ENCODE data around the gene ZBED4. TPM values are rescaled to one million over a fixed set of nuclear protein-coding genes. Genes with fewer than 3 reads are reported as not detected.

ZBED4 gene
- total RNA-seq, 4 donors from 2014 or later = 11.9 to 19.4 (median 18.2) TPM

DNA sequence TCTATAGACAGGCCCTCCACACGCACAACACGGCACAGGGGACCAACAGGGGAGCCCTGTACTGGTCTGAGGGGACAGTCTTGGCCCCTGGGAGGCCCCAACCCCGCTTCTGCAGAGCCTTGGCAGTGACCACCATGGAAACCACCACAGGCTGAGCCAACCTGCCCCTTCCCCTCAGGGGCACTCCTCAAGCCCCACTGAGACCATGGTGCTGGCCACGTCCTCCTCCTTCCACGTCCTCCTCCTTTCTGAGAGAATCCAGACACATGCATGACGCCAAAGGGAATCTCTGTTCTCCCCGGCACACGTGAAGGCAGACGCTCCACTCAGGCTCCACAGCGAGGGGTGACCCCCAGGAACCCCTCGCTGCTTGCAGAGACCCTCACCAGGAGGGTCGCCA lies 28.7 kb upstream of the ZBED4 start:
- peak overlapping the region; percentile 91 for H3K4me3 ChIP-seq
- H3K4me1 ChIP-seq = peaks cover 57% of the 10 kb centered on the region
- TF ChIP-seq EP300 (IDR thresholded peaks at IDR 0.05) (no peak), POLR2A (IDR thresholded peaks at IDR 0.05) (no peak), POLR2AphosphoS5 (IDR thresholded peaks at IDR 0.05) (no peak)
- TF ChIP-seq, protein P1, sequence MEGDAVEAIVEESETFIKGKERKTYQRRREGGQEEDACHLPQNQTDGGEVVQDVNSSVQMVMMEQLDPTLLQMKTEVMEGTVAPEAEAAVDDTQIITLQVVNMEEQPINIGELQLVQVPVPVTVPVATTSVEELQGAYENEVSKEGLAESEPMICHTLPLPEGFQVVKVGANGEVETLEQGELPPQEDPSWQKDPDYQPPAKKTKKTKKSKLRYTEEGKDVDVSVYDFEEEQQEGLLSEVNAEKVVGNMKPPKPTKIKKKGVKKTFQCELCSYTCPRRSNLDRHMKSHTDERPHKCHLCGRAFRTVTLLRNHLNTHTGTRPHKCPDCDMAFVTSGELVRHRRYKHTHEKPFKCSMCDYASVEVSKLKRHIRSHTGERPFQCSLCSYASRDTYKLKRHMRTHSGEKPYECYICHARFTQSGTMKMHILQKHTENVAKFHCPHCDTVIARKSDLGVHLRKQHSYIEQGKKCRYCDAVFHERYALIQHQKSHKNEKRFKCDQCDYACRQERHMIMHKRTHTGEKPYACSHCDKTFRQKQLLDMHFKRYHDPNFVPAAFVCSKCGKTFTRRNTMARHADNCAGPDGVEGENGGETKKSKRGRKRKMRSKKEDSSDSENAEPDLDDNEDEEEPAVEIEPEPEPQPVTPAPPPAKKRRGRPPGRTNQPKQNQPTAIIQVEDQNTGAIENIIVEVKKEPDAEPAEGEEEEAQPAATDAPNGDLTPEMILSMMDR (IDR thresholded peaks at IDR 0.05) = no peak
- DNase-seq (ENCODE audit: low spot score in 2 of 2) = no peak
- H3K27ac ChIP-seq = no peak overlapping the region
- 84% methylated on average over 10 of the region's 12 CpGs for WGBS
- H3K27me3 ChIP-seq = no peaks in the 10 kb centered on the region
- H3K36me3 ChIP-seq = peaks cover 43% of the 10 kb centered on the region
- no peaks in the 10 kb centered on the region for H3K9me3 ChIP-seq

DNA sequence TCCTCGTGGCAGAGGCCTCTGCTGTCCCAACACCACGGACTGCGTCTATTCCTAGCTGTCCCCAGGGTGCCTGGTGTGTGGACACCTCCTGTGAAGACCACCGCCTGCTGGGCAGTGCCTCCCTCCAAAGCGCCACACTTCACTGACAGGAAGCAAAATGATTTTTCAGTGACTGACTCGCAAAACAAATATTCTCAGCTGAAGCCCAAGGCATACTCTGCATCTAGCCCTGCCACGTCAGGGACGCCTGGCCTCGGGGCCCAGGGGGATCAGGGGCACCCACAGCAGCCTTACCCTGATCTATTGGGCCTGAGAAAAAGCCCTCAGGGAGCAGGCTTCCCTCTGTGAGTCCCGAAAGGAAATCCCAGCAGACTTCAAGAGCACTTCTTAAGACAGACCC lies 28.2 kb upstream of the ZBED4 start:
- no peak for TF ChIP-seq POLR2A (IDR thresholded peaks at IDR 0.05)
- Histone ChIP-seq H3K27me3 (no peaks in the 10 kb centered on the region), H3K36me3 (peaks cover 39% of the 10 kb centered on the region), H3K9me3 (no peaks in the 10 kb centered on the region), H3K4me1 (peaks cover 57% of the 10 kb centered on the region), H3K27ac (no peak overlapping the region), H3K4me3 (peak overlapping the region; percentile 91)
- 67% methylated on average over 8 of the region's 10 CpGs for WGBS
- DNase-seq (ENCODE audit: low spot score in 2 of 2) = no peak

DNA sequence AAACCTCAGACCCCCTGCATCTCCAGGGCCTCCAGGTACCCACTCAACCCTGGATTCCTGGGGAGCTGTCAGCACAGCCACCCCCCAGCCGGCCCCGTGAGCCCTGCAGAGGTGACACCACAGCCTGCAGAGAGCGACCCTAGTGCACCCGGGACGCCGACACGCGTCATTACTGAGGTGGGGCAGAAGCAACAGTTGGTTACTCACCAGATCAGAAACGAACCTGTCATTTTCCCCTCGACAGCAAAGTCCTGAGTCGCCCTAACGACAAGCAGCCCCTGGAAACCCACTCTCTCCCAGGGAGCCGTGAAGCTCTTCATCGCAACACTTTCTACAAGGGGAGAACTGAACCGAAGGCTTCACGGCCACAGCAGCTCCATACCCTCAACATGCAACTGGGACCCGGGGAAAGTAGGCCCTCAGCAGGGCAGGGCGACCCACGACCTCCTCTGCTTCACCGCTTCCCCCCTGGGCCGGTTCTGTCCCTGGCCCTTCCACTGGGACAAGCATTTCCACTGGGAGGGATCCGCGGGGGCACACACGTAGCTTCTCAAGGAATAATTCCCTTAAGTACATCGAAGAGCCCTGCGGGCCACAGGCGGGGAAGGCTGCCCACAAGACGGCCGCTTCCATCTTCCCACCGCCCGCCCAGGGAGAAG lies 27.6 kb upstream of the ZBED4 start:
- no peak for TF ChIP-seq POLR2A (IDR thresholded peaks at IDR 0.05)
- TF ChIP-seq POLR2AphosphoS5 (IDR thresholded peaks at IDR 0.05) = no peak
- H3K27ac ChIP-seq = peak overlapping the region; percentile 96
- WGBS = 10% methylated on average over 16 of the region's 31 CpGs
- peaks cover 57% of the 10 kb centered on the region for H3K4me1 ChIP-seq
- no peak for DNase-seq (ENCODE audit: low spot score in 2 of 2)
- H3K4me3 ChIP-seq = peak overlapping the region; percentile 91
- H3K36me3 ChIP-seq = peaks cover 34% of the 10 kb centered on the region
- H3K9me3 ChIP-seq = no peaks in the 10 kb centered on the region
- no peaks in the 10 kb centered on the region for H3K27me3 ChIP-seq

DNA sequence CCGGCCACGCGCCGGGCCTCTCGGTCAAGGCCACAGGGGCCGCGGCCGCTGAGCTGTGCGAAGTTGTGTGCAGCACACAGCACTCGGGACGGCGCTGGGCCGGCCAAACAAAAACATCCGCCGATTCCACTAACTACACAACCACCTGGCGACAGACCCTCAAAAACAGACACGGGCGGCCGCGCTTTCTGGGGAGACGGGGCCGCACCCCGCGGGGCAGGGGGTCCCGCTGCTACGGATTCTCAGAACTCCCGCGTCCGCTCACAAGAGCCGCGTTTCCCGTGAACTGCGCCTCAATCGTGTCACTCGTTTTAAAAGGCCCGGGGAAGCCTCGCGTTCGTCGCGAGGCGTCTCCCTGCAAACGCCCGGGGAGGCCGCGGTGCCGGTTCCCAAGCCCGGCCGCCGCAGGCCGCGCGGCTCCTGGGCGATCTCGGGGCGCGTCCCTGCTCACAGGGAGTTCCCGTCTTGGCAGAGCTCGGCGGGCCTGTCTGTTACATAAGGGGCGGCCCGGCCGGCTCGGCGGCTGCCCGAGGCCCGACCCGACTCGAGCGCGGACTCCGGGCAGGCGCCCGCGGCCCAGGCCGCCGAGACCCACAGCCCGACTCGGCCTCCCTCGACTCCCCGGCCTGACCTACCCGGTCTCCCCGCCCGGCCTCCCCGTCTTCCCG lies 26.9 kb upstream of the ZBED4 start:
- WGBS = under 1% methylated on average over 30 of the region's 86 CpGs
- Histone ChIP-seq H3K4me3 (peak overlapping the region; percentile 91), H3K36me3 (peaks cover 29% of the 10 kb centered on the region), H3K27ac (peak overlapping the region; percentile 96), H3K4me1 (peaks cover 50% of the 10 kb centered on the region), H3K9me3 (no peaks in the 10 kb centered on the region), H3K27me3 (no peaks in the 10 kb centered on the region)
- DNase-seq (ENCODE audit: low spot score in 2 of 2) = no peak
- no peak for TF ChIP-seq POLR2A (IDR thresholded peaks at IDR 0.05)
- TF ChIP-seq EP300 (IDR thresholded peaks at IDR 0.05) = no peak
- TF ChIP-seq, protein P1 (IDR thresholded peaks at IDR 0.05) = no peak
- TF ChIP-seq POLR2AphosphoS5 (IDR thresholded peaks at IDR 0.05) = peak in 1 of 3 donors; percentile 54

DNA sequence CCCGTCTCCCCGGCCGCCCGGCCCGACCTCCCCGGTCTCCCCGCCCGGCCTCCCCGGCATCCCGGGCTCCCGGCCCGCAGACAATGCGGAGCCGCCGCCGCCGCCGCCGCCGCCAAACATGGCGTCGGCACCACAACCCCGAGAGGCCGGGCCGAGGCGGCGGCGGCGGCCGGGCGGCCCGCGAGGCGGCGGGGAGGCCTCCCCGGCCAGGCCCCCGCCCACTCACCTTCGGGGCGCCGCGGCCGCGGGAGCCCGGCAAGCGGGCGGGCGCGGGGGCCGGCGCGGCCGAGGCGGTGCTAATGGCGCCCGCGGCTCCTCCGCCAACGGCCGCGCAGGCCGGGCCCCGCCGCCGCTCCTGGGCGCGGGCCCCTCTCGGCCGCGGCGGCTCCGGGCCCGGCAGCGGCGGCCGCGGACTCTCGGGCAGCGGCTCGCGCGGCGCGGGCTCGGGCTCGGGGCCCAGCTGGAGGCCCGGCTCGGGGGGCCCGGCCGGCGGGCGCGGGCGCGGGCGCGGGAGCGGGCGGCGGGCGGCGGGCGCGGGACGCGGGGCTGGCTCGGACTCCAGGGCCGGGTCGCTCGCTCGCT lies 26.3 kb upstream of the ZBED4 start:
- Histone ChIP-seq H3K4me3 (peak overlapping the region; percentile 91), H3K27ac (peak overlapping the region; percentile 96), H3K36me3 (peaks cover 23% of the 10 kb centered on the region), H3K4me1 (peaks cover 44% of the 10 kb centered on the region), H3K9me3 (no peaks in the 10 kb centered on the region), H3K27me3 (no peaks in the 10 kb centered on the region)
- TF ChIP-seq, protein P1 (IDR thresholded peaks at IDR 0.05) = no peak
- TF ChIP-seq POLR2AphosphoS5 (IDR thresholded peaks at IDR 0.05) (no peak), EP300 (IDR thresholded peaks at IDR 0.05) (no peak), POLR2A (IDR thresholded peaks at IDR 0.05) (no peak)
- no peak for DNase-seq (ENCODE audit: low spot score in 2 of 2)
- 0% methylated on average over 5 of the region's 110 CpGs for WGBS
